GM18858 (cell line): ENCODE results near the gene OR5A2.
"Not testable (repeated sequence)": the region's sequence is repeated elsewhere in the genome, so short reads cannot be mapped to it uniquely, and the experiment has no call there.

Experiments used
- ATAC-seq: cut with Tn5 transposase; IDR thresholded peaks from one replicate; pipeline ENCODE4 v1.9.1; 2021; ENCODE audit not compliant: unreplicated experiment

OR5A2 gene, protein sequence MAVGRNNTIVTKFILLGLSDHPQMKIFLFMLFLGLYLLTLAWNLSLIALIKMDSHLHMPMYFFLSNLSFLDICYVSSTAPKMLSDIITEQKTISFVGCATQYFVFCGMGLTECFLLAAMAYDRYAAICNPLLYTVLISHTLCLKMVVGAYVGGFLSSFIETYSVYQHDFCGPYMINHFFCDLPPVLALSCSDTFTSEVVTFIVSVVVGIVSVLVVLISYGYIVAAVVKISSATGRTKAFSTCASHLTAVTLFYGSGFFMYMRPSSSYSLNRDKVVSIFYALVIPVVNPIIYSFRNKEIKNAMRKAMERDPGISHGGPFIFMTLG

DNA sequence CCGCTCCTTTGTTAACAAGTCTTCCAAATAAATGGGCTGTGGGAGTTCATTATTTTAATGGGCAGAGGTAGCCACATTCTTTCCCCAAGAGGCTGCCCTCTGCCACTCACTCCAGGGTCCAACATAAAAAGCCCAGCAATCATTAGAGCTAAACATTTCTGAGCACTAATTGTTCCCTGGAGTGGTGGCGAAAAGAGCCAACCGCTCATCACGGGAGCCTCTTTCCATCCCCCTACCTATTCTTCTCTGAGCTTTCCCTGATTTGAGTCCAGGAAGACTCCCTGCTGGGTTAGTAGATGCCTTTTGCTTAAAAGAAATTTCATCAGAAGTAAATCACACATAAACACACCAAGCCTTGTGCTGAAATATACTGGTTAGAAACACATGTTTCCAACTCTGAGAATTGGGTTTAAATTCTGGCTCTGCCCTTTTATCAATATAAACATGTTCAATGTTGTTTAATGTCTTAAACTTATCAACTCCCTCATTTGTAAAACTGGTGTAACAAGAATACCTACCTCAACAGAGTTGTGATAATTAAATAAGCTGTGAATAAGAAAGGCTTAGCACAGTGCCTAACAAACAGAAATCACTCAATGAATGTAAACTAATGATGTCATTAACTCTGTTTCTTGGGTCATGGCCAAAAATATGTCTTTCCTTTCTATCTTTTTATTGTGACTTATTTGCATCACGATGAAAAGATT is at the start of gene OR5A2:
Gene OR5A2 (minus strand): TSS at position 53 of the 707 bp plus-strand sequence. CDS start 3,460 bp downstream, outside the sequence.
- no peak for ATAC-seq

DNA sequence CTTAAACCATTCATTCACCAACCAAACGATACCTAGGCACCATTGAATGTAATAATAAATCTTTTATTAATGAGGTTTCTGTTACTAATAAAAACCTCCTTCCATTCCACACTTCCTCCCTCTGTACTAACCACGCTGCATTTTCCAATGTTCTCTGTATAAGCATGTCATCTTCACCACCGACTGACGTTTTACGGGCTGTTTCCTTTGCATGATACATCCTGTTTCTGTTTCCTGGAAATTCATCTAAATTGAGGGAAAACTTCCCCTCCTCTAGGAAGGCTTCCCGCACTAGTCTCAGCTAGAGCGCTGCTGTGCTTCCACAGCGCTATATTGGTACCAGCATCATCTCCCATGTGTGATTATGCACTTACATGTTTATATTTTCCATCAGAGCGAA is 49.0 kb upstream of the OR5A2 start:
- ATAC-seq: no peak

DNA sequence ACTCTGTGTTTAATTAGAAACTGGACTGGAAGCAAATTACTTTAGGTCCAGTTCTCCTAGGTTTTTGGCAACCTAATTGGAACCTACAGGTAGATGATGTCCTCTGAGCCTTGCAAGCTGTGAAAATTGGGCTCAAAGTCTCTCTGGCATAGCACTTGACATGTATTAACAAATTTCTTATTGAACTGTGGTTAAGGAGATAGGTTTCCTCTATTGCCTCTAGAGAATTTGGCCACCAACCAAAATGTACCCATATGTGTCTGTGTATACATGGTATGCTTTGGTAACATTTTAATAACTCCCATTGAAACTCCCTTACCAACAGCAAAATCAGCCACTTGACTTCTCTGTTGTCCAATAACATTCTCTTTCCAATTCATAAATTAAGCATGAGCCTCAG is 46.8 kb upstream of the OR5A2 start, which contains the start of gene OR4D10:
Gene OR4D10 (plus strand): TSS at position 301 of the 400 bp plus-strand sequence. CDS start 4,115 bp downstream, outside the sequence.
- no peak for ATAC-seq

DNA sequence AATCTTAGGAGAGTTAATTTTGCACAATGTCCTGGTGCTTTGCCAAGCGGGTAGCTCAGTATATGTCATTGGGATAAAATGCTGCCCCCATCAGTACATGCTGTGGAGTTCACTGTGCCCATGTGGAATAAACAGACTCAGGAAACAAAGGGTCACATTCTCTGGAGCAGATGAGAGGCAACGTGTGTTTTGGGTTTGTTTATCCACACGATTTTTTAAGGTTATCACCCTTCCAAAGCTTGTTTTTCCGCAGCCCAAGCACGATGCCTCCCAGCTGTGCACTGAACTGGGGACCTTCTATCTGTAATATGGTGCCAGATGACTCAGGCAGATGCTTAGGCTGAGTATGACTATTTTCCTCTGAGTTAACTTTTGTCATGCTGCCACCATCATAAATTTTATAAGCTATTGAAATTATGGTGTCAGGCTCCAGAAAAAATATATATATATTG is 37.0 kb upstream of the OR5A2 start:
- ATAC-seq: no peak

DNA sequence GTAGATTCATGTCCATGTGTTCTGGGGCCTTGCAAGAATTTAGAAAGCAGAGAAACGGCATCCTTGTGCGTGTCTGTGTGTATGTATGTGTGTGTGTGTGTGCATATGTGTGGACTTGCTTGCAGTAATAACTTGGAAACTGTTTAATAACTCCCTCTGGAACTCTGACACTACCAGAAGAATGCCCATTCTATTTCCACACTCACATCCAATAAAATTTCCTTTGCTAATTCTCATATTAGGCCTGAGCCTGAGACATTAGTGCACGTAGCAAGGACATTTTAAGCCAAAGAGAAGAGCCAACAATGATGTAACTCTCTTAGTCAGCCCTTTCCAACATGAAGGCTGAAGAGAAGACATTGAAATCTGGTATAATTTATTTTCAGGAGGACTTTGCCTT is 33.7 kb upstream of the OR5A2 start:
- no peak for ATAC-seq

DNA sequence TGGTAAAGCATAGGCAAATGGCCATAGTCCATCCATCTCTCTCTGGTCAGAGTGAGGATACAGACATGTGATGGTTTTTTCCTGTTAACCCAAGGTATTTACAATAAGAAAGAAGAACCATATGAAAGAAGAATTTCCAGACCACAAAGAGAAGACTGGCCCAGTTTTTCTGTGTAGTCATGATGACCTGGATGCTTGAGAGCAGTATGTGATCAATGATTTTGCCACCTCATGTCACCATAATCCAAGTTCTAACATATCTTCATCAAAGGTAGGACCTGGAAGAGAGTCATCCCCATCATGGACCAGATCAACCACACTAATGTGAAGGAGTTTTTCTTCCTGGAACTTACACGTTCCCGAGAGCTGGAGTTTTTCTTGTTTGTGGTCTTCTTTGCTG is 30.4 kb upstream of the OR5A2 start, which contains the start of gene OR4D6:
Gene OR4D6 (plus strand): TSS at position 301 of the 400 bp plus-strand sequence. CDS start 0 bp downstream, at position 301.
- ATAC-seq: no peak

DNA sequence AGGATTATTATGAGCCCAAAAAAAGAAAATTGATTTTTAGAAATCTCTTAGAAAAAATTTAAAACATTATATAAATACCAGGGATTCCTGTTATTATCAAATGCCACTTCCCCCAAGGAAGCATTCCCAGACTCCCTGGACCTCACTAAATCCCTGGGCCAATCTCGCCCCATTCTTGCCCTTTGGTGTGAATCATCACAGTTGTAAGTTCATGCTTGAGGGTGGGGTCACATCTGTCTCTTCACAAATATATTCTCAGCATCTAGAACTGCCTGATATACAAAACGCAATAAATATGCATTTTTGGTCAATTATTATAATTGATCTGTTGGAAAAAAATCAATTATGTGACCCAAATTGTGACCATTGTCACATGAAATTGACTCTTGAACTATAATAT is 22.3 kb upstream of the OR5A2 start:
- no peak for ATAC-seq

DNA sequence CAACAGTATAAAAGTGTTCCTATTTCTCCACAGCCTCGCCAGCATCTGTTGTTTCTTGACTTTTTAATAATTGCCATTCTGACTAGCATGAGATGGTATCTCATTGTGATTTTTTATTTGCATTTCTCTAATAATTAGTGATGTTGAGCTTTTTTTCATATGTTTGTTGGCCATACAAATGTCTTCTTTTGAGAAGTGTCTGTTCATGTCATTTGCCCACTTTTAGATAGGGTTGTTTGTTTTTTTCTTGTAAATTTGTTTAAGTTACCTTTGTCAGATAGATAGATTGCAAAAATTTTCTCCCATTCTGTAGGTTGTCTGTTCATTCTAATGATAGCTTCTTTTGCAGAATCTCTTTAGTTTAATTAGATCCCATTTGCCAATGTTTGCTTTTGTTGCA is 19.4 kb upstream of the OR5A2 start:
- ATAC-seq: not testable (repeated sequence)

DNA sequence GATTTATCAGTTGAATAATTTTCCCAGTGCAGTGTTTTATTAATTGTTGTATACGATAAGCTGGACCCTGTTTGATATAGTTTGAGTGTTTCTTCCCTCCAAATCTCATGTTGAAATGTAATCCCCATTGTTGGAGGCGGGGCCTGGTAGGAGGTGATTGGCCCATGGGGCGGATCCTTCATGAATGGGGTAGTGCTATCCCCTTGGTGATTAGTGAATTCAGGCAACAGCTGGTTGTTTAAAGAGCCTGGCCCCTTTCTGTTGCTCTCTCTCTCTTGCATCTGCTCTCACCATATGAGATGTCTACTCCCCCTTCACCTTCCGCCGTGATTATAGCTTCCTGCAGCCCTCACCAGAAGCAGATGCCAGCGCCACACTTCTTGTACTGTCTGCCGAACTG is 11.6 kb upstream of the OR5A2 start:
- ATAC-seq: no peak

DNA sequence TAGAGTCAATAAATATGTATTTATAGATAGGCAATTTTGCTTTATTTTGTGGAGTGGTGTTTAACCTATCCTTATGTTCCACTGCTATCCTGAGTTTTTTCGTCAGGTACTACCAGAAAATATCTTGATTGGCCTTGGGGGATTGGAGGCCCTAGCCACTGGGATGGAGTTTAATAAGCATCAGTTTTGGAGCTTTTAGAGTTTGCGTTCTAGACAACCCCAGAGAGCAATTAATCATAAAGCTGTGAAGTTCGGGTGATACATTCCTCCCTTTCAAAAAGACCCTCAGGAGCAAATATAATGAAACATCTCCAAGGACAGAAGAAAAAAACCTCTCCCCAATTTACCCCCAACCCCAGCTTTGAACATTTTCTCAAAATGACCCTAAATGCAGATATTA is 10.0 kb upstream of the OR5A2 start, which contains the start of gene OR5A1:
Gene OR5A1 (plus strand): TSS at position 301 of the 400 bp plus-strand sequence. CDS start 6,700 bp downstream, outside the sequence.
- ATAC-seq: no peak

DNA sequence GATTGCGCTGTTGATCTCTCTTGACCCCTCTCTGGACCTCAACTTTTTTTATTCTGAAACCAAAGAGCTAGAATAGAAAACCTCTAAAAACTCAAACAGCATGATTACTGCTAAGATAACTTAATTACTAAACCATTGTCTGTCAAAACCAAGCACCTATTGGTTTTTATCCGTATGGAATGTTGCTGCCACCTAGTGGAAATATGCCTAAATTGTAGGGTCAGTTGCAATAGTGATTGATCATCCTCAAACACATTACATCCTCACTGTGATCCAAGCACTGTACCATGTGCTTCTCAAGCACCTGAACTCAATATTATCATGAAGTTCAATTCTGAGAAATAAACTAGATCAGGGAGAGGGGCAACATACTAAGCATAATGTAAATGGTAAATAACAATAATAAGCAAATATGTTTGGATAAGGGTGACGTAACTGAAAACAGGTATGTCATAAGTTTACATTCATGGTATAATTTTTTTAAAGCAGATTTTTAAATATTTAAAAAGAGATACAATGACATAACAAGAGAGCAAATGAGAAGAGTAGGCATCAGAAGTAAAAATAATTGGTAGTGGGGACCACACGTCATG is 3.8 kb upstream of the OR5A2 start:
- ATAC-seq: peak; percentile 79

DNA sequence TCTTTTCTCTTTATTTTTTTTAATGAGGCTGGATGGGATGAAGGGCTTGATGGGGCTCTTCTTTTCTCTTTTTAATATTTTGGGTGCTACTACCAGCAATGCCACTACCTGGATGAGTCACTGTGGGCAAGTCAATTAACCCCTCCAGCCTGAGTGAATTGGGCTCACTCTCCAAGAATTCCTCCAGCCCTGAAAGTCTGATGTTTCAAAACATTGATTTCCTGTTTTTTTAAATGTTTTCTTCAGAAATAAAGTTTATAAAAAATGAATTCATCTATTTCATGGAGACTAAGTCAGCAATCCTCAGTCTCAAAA is 812 bp upstream of the OR5A2 start:
- no peak for ATAC-seq

DNA sequence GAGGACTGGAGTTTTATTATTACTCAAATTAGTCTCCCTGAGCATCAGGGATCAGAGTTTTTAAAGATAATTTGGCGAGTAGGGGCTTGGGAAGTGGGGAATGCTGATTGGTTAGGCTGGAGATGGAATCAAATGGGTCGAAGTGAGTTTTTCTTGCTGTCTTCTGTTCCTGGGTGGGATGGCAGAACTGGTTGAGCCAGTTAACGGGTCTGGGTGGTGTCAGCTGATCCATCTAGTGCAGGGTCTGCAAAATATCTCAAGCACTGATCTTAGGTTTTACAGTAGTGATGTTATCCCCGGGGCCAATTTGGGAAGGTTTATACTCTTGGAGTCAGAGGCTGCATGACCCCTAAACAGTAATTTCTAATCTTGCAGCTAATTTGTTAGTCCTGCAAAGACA is 1.1 kb downstream of the OR5A2 start:
- ATAC-seq: no peak

DNA sequence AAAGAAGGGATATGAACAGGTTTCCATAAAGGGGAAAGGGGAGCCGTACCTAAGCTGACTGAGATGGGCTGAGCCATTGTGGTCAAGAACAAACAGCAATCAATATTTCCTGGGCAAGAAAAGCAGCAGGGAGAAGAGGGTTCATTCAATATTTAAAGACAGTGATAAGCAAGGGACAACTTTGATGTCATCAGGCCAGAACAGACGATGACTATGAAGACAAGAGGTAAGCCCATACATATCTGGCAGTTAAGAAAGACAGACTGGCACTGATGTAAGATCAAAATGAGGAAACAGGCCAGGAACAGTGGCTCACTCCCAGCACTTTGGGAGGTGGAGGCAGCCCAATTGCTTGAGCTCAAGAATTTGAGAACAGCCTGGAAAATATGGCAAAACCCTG is 2.4 kb downstream of the OR5A2 start:
- no peak for ATAC-seq

DNA sequence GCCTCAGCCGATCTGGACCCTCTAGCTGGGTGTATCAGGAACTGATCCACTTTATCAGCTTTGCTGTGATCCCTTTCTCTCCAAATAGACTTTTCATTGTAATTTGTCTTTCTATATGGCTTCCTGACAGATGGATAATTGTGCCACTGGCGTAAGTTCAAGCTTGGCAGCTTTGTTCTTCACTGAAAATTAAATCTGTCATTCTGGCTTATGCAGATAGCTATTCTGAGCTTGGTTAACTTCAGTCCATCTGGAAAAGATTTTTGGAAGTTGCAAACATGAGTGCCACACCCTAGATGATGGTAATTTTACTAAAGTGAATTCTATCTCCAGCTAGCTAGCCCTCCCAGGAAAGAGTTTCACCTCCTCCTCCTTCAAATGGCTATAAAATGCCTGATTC is 8.1 kb downstream of the OR5A2 start:
- no peak for ATAC-seq

DNA sequence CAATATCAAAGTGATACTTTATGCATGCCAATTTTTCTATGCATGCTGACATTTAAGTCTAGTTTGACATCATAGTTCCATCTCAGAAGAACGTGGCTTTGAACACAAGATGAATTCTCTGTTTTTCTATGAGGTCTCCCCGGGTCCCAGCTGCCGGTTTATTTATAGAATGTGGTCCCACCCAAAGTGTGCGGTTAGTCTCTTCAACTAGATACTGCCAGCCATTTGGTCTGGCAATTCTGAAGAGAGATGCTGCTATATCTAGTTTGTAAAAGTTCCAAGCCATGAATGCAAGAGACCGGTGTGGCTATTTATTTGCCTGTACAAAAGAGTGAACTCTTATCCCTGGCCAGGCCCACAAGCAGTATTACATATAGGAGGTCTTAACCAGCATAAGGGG is 9.2 kb downstream of the OR5A2 start:
- no peak for ATAC-seq

DNA sequence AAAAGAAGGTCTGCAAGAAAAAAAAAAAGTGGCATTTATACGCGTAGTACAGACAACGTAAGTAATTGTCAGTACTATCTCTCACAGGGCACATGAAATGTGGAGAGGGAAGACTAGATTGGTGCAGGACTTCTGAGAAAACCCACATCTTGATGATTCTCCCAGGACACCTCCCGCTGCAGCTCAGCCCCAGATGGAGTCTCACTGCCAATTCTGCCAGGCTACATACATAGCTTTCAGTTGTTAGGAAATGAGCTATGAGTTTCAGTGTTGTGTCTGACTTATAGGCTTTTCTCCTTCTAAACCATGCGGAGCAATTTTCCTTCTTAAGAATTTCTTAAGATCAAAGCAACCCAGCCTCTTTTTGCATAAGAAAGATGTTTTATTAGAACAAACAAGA is 9.6 kb downstream of the OR5A2 start:
- ATAC-seq: no peak

DNA sequence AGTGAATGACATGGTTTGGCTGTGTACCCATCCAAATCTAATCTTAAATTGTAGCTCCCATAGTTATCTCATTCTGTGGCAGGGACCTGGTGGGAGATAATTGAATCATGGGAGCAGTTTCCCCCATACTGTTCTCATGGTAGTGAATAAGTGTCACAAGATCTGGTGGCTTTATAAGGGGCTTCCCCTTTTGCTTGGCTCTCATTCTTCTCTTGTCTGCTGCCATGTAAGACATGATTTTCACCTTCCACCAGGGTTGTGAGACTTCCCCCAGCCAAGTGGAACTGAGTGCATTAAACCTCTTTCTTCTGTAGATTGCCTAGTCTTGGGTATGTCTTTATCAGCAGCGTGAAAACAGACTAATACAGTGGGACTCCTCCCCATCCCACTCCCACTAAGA is 11.1 kb downstream of the OR5A2 start:
- ATAC-seq: no peak

DNA sequence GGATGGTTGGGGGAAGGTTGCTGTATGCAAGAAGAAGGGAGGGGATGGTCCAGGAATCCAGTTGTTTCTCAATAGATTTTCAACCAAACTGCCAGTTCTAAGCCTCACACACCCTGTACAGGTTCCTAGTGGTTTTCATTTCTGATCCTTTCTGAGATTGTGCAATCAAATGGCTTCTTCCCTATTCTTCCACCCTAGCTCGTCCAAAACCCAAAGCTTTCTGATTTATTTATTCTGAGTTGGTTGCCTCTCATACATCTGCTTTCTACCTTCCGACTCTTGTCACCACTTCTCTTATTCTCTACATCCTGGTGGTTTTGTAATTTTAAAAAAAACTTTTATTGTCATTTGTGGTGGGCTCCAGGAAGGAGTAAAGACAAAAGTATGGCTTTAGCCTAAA is 12.6 kb downstream of the OR5A2 start:
- ATAC-seq: no peak

DNA sequence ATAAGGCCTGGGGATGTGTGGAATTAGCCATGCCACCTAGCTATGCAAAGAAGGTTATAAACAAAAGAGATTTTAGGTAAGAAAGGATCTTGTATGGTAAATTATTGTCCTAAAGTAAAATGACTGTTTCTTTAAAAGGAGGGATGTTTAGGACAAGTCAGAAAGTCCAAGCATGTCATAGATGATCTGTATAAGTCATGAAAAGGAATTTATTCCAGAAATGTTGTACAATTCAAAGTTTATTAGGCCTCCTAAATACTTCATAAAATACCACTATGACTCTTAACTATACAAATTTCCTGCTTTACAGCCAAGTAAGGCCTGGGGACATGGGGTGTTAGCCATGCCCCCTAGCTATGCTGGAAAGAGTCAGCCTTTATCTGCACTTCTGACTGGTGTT is 22.7 kb downstream of the OR5A2 start:
- ATAC-seq: no peak

DNA sequence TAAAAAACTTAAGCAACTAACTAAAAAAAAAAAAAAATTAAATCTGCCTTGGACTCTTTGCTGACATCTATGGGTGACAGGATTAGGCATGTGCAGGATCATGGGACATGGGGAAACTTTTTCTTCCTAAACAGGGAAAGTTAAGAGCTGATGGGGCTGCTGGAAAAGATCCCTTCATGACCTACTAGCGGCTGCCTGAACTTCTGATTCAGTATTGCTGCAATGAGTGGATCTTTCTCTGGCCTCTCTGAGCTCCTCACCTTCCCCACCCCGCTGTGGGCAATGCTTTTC is 25.0 kb downstream of the OR5A2 start:
- ATAC-seq: no peak
